K562 (cell line): ENCODE results near the gene ODAD4. TPM values are rescaled to one million over a fixed set of nuclear protein-coding genes. Genes with fewer than 3 reads are reported as not detected.

ENCODE experiments used
- IRF2 ChIP-seq: sonication (generic); formaldehyde crosslinking; IDR thresholded peaks from 2 replicates; pipeline ENCODE4 v1.8.1; 2022; ENCODE audit warnings: mild to moderate bottlenecking, missing genetic modification reagents
- MEF2A ChIP-seq: IDR thresholded peaks from 2 replicates; pipeline ENCODE4 v1.6.1; 2011; ENCODE audit warnings: low read depth, mild to moderate bottlenecking, low read length, moderate library complexity; ENCODE audit not compliant: control insufficient read depth
- MTA1 ChIP-seq: fragments of 450-650 bp; IDR thresholded peaks from 2 replicates; pipeline ENCODE4 v1.6.1; 2017; ENCODE audit warnings: borderline replicate concordance
- PHF21A ChIP-seq: fragments of 450-650 bp; IDR thresholded peaks from 2 replicates; pipeline ENCODE4 v1.6.1; 2017; ENCODE audit warnings: low read depth, borderline replicate concordance
- SP2 ChIP-seq: IDR thresholded peaks from 2 replicates; pipeline ENCODE4 v1.6.1; 2011; ENCODE audit warnings: mild to moderate bottlenecking, low read depth, low read length, moderate library complexity; ENCODE audit not compliant: poor library complexity, severe bottlenecking; ENCODE audit errors: extremely low read depth
- U2AF2 ChIP-seq: fragments of 200-400 bp; formaldehyde crosslinking; optimal IDR thresholded peaks from 2 replicates; pipeline ENCODE3; 2017; ENCODE audit warnings: low read depth, mild to moderate bottlenecking, low read length
- ZNF3 ChIP-seq: fragments of 250-450 bp; sonication (Bioruptor Pico); IDR thresholded peaks from 2 replicates; pipeline ENCODE4 v1.5.0; 2021; ENCODE audit warnings: mild to moderate bottlenecking, moderate library complexity
- ZNF507 ChIP-seq: conservative IDR thresholded peaks from 2 replicates; pipeline ENCODE4 v1.6.1; 2017; ENCODE audit warnings: missing genetic modification characterization, missing compliant biosample characterization
- ZNF764 ChIP-seq: fragments of 250-450 bp; sonication (Bioruptor Pico); IDR thresholded peaks from 2 replicates; pipeline ENCODE4 v1.4.0; 2020; ENCODE audit warnings: low read depth, mild to moderate bottlenecking, moderate library complexity
- polyA plus RNA-seq, 8 experiments: library from polyadenylated mRNA; depleted of rRNA in 4 of 8; stranded (reverse) in 5 of 8; unstranded in 3 of 8; fragments of >200 nt; fragmentation: Nextera tagmentation in 2 of 8; fragmentation: Illumina TruSeq in 1 of 8; extraction: Ambion mirVana in 2 of 8; extraction: Trizol in 1 of 8; gene quantifications; 2 replicates each; pipeline versions ENCODE4 v1.2.1 to v1.2.3, GENCODE V29; 2011 to 2014; ENCODE audit warnings: inconsistent platforms in 1 of 8, missing spikeins in 1 of 8
- total RNA-seq, 7 experiments: library from RNA; depleted of rRNA in 6 of 7; stranded (reverse); fragments of >200 nt in 6 of 7; fragmentation: Illumina TruSeq in 2 of 7; extraction: Trizol in 2 of 7; gene quantifications; 2 replicates each; pipeline versions ENCODE4 v1.2.1 to v1.2.3, GENCODE V29; 2011 to 2021; ENCODE audit warnings: low replicate concordance in 1 of 7
- TF ChIP-seq, protein P1 (sequence below): sonication (generic); IDR thresholded peaks from 2 replicates; pipeline ENCODE4 v1.6.1; 2016
- TF ChIP-seq, protein P2 (sequence below): fragments of 250-450 bp; sonication (Bioruptor Pico); IDR thresholded peaks from 2 replicates; pipeline ENCODE4 v1.5.0; 2021; ENCODE audit warnings: mild to moderate bottlenecking, borderline replicate concordance
- TF ChIP-seq, protein P3 (sequence below): fragments of 250-450 bp; sonication (Bioruptor Pico); IDR thresholded peaks from 2 replicates; pipeline ENCODE4 v1.9.0; 2021; ENCODE audit warnings: mild to moderate bottlenecking, inconsistent platforms
- TF ChIP-seq, protein P4 (sequence below), 3 experiments: IDR thresholded peaks in 2 of 3; conservative IDR thresholded peaks in 1 of 3; 2 replicates each; pipeline ENCODE4 v1.5.1; 2011 to 2012; ENCODE audit warnings: low read length in 3 of 3, mild to moderate bottlenecking in 3 of 3, control low read depth in 2 of 3, improper control_type of control experiment in 1 of 3, inconsistent platforms in 1 of 3, low read depth in 1 of 3, mixed read lengths in 1 of 3, moderate library complexity in 1 of 3; ENCODE audit not compliant: insufficient read depth in 2 of 3
- TF ChIP-seq, protein P5 (sequence below), 2 experiments: IDR thresholded peaks; 2 replicates each; pipeline ENCODE4 v1.6.1; 2011; ENCODE audit warnings: borderline replicate concordance in 1 of 2, control low read depth in 1 of 2, low read depth in 1 of 2, low read length in 1 of 2, mild to moderate bottlenecking in 1 of 2, mixed read lengths in 1 of 2, moderate library complexity in 1 of 2; ENCODE audit not compliant: insufficient read depth in 1 of 2, insufficient read length in 1 of 2, poor library complexity in 1 of 2, severe bottlenecking in 1 of 2; ENCODE audit errors: extremely low read depth in 1 of 2
- TF ChIP-seq, protein P6 (sequence below): fragments of 250-450 bp; sonication (Bioruptor Pico); IDR thresholded peaks from 2 replicates; pipeline ENCODE4 v1.5.0; 2021

ODAD4 gene
- total and polyA plus RNA-seq, 9 of the 15 experiments (the other 6 are each of a cell fraction or from before 2014, with no cell fraction given) = 0.09 to 0.98 (median 0.51) TPM

DNA sequence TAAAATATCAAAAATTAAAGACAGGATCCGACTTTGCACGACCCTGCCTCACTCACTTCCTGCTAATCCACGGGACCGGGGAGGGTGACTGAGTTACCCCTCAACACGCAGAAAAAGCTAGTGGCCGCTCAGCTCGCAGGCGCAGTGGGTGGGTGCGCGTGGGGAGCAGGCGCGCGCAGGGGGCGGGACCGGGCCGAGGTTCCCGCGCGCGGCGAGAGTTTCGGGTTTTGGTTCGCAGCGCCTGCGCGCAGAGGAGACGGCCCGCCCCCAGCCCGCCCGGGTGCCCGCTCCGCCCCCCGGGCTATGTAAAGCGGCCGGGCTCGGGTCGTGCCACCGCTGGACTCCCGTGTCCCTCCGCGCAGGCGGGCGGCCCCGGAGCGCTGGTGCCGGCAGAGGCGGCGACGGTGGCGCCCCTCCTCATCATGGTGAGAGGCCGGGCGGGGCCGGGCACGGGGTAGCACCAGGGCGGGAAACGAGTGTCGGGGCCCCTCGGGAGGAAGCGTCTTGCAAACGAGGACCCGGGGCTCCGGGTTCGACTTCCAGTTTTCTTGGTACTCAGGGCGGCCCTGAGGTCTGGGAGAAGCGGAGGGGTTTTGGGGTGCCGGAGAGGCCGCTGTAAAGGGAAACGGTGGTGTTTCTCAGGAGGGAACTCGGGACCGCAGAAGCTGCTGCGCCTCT lies 36.2 kb downstream of the ODAD4 start, which contains the start of gene CNP (continued):
- TF ChIP-seq, protein P1, sequence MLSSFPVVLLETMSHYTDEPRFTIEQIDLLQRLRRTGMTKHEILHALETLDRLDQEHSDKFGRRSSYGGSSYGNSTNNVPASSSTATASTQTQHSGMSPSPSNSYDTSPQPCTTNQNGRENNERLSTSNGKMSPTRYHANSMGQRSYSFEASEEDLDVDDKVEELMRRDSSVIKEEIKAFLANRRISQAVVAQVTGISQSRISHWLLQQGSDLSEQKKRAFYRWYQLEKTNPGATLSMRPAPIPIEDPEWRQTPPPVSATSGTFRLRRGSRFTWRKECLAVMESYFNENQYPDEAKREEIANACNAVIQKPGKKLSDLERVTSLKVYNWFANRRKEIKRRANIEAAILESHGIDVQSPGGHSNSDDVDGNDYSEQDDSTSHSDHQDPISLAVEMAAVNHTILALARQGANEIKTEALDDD = peak; percentile 38; the same call in 1 of the 2 replicates
- TF ChIP-seq ZNF764 (CRISPR knock-in tag) (no peak), MEF2A (no peak), IRF2 (CRISPR knock-in tag) (no peak), MTA1 (no peak), ZNF3 (CRISPR knock-in tag) (no peak), U2AF2 (no peak), ZNF507 (no peak), SP2 (no peak), PHF21A (no peak)
- TF ChIP-seq, protein P2, sequence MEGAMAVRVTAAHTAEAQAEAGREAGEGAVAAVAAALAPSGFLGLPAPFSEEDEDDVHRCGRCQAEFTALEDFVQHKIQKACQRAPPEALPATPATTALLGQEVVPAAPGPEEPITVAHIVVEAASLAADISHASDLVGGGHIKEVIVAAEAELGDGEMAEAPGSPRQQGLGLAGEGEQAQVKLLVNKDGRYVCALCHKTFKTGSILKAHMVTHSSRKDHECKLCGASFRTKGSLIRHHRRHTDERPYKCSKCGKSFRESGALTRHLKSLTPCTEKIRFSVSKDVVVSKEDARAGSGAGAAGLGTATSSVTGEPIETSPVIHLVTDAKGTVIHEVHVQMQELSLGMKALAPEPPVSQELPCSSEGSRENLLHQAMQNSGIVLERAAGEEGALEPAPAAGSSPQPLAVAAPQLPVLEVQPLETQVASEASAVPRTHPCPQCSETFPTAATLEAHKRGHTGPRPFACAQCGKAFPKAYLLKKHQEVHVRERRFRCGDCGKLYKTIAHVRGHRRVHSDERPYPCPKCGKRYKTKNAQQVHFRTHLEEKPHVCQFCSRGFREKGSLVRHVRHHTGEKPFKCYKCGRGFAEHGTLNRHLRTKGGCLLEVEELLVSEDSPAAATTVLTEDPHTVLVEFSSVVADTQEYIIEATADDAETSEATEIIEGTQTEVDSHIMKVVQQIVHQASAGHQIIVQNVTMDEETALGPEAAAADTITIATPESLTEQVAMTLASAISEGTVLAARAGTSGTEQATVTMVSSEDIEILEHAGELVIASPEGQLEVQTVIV (CRISPR knock-in tag) = no peak
- TF ChIP-seq, protein P3, sequence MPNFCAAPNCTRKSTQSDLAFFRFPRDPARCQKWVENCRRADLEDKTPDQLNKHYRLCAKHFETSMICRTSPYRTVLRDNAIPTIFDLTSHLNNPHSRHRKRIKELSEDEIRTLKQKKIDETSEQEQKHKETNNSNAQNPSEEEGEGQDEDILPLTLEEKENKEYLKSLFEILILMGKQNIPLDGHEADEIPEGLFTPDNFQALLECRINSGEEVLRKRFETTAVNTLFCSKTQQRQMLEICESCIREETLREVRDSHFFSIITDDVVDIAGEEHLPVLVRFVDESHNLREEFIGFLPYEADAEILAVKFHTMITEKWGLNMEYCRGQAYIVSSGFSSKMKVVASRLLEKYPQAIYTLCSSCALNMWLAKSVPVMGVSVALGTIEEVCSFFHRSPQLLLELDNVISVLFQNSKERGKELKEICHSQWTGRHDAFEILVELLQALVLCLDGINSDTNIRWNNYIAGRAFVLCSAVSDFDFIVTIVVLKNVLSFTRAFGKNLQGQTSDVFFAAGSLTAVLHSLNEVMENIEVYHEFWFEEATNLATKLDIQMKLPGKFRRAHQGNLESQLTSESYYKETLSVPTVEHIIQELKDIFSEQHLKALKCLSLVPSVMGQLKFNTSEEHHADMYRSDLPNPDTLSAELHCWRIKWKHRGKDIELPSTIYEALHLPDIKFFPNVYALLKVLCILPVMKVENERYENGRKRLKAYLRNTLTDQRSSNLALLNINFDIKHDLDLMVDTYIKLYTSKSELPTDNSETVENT = no peak
- TF ChIP-seq, protein P4, sequence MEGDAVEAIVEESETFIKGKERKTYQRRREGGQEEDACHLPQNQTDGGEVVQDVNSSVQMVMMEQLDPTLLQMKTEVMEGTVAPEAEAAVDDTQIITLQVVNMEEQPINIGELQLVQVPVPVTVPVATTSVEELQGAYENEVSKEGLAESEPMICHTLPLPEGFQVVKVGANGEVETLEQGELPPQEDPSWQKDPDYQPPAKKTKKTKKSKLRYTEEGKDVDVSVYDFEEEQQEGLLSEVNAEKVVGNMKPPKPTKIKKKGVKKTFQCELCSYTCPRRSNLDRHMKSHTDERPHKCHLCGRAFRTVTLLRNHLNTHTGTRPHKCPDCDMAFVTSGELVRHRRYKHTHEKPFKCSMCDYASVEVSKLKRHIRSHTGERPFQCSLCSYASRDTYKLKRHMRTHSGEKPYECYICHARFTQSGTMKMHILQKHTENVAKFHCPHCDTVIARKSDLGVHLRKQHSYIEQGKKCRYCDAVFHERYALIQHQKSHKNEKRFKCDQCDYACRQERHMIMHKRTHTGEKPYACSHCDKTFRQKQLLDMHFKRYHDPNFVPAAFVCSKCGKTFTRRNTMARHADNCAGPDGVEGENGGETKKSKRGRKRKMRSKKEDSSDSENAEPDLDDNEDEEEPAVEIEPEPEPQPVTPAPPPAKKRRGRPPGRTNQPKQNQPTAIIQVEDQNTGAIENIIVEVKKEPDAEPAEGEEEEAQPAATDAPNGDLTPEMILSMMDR (IDR thresholded peaks at IDR 0.05 in 2 of 3, conservative IDR thresholded peaks at IDR 0.05 in 1 of 3; ENCODE audit: insufficient read depth in 2 of 3, low read depth in 1 of 3, low read length in 3 of 3) = 0 out of 6 replicates have a peak, but pooled peaks of 1 of the 3 experiments have one; percentile 2
- TF ChIP-seq, protein P5, sequence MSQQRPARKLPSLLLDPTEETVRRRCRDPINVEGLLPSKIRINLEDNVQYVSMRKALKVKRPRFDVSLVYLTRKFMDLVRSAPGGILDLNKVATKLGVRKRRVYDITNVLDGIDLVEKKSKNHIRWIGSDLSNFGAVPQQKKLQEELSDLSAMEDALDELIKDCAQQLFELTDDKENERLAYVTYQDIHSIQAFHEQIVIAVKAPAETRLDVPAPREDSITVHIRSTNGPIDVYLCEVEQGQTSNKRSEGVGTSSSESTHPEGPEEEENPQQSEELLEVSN (IDR thresholded peaks at IDR 0.05; ENCODE audit: borderline replicate concordance in 1 of 2, extremely low read depth in 1 of 2, insufficient read depth in 1 of 2, insufficient read length in 1 of 2, low read depth in 1 of 2, low read length in 1 of 2, poor library complexity in 1 of 2, severe bottlenecking in 1 of 2) = peak; percentile 77 to 90
- TF ChIP-seq, protein P6, sequence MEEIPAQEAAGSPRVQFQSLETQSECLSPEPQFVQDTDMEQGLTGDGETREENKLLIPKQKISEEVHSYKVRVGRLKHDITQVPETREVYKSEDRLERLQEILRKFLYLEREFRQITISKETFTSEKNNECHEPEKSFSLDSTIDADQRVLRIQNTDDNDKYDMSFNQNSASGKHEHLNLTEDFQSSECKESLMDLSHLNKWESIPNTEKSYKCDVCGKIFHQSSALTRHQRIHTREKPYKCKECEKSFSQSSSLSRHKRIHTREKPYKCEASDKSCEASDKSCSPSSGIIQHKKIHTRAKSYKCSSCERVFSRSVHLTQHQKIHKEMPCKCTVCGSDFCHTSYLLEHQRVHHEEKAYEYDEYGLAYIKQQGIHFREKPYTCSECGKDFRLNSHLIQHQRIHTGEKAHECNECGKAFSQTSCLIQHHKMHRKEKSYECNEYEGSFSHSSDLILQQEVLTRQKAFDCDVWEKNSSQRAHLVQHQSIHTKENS = no peak
